ENCODE measurements around the gene ASNSD1. TPM values are rescaled to one million over a fixed set of nuclear protein-coding genes. Genes with fewer than 3 reads are reported as not detected.

ASNSD1 gene
- total RNA-seq (2014; rRNA removed; shearing (Covaris generic); ENCODE audit: low replicate concordance), result 35.4 and 43.8 TPM in 2 replicates

GRCh38 chr2:189661148-189661956 lies at the start of gene ASNSD1:
Gene ASNSD1, plus strand, starts transcription at chr2:189661459. Its CDS starts 4,674 bp downstream, at chr2:189666133.
- Histone ChIP-seq H3K27me3 (ENCODE audit: low read length) (no peaks in the 10 kb centered on the region), H3K9me2 (replicated peaks; ENCODE audit: insufficient read depth, low read length) (no peaks in the 10 kb centered on the region), H3K27ac (ENCODE audit: low read length) (no peak within 1 kb of the TSS), H2AFZ (ENCODE audit: low read length) (peak within 1 kb of the TSS; percentile 78), H3K79me2 (ENCODE audit: low read length) (peaks cover 47% of the 10 kb centered on the region), H4K20me1 (ENCODE audit: insufficient read depth, low read depth, low read length) (peaks cover 6% of the 10 kb centered on the region; the same call in 1 of the 2 replicates), H3K4me3 (ENCODE audit: low read length) (peak within 1 kb of the TSS; percentile 83), H3K36me3 (ENCODE audit: insufficient read depth, low read length) (peaks cover 23% of the 10 kb centered on the region), H3K4me1 (ENCODE audit: low read length) (peaks cover 28% of the 10 kb centered on the region), H3K4me2 (ENCODE audit: low read depth, low read length, poor library complexity, severe bottlenecking) (peak within 1 kb of the TSS; percentile 89), H3K9ac (ENCODE audit: low read length) (peak within 1 kb of the TSS; percentile 90), H3K9me3 (ENCODE audit: low read length) (no peaks in the 10 kb centered on the region)
- DNase-seq, result peak; percentile 99

- no peaks in the 10 kb centered on the region for H3K9me3 ChIP-seq (ENCODE audit: low read length)
- H3K79me2 ChIP-seq (ENCODE audit: low read length), result no peaks in the 10 kb centered on the region
- no peaks in the 10 kb centered on the region for H4K20me1 ChIP-seq (ENCODE audit: insufficient read depth, low read depth, low read length)
- no peak overlapping the region for H3K9ac ChIP-seq (ENCODE audit: low read length)
- no peak overlapping the region for H2AFZ ChIP-seq (ENCODE audit: low read length)
- no peak overlapping the region for H3K4me2 ChIP-seq (ENCODE audit: low read depth, low read length, poor library complexity, severe bottlenecking)
- H3K27me3 ChIP-seq (ENCODE audit: low read length), result no peaks in the 10 kb centered on the region
- no peak for DNase-seq
- no peaks in the 10 kb centered on the region for H3K36me3 ChIP-seq (ENCODE audit: insufficient read depth, low read length)
- H3K4me1 ChIP-seq (ENCODE audit: low read length), result no peaks in the 10 kb centered on the region
- H3K9me2 ChIP-seq (replicated peaks; ENCODE audit: insufficient read depth, low read length), result no peaks in the 10 kb centered on the region
- H3K27ac ChIP-seq (ENCODE audit: low read length), result no peak overlapping the region
- H3K4me3 ChIP-seq (ENCODE audit: low read length), result no peak overlapping the region
These were observed 48.1 kb upstream of the ASNSD1 start for GRCh38 chr2:189613077-189613636.

GRCh38 chr2:189613650-189614420 lies 47.4 kb upstream of the ASNSD1 start:
- H3K4me1 ChIP-seq (ENCODE audit: low read length), result no peaks in the 10 kb centered on the region
- H2AFZ ChIP-seq (ENCODE audit: low read length), result no peak overlapping the region
- DNase-seq, result peak; percentile 36
- H3K79me2 ChIP-seq (ENCODE audit: low read length), result no peaks in the 10 kb centered on the region
- H3K9me2 ChIP-seq (replicated peaks; ENCODE audit: insufficient read depth, low read length), result no peaks in the 10 kb centered on the region
- no peak overlapping the region for H3K4me2 ChIP-seq (ENCODE audit: low read depth, low read length, poor library complexity, severe bottlenecking)
- no peak overlapping the region for H3K27ac ChIP-seq (ENCODE audit: low read length)
- no peaks in the 10 kb centered on the region for H3K36me3 ChIP-seq (ENCODE audit: insufficient read depth, low read length)
- H3K27me3 ChIP-seq (ENCODE audit: low read length), result no peaks in the 10 kb centered on the region
- H3K4me3 ChIP-seq (ENCODE audit: low read length), result no peak overlapping the region
- no peaks in the 10 kb centered on the region for H4K20me1 ChIP-seq (ENCODE audit: insufficient read depth, low read depth, low read length)
- H3K9ac ChIP-seq (ENCODE audit: low read length), result no peak overlapping the region
- H3K9me3 ChIP-seq (ENCODE audit: low read length), result no peaks in the 10 kb centered on the region

- Histone ChIP-seq H3K9ac (ENCODE audit: low read length) (no peak overlapping the region), H3K4me2 (ENCODE audit: low read depth, low read length, poor library complexity, severe bottlenecking) (no peak overlapping the region), H3K27me3 (ENCODE audit: low read length) (no peaks in the 10 kb centered on the region), H3K4me1 (ENCODE audit: low read length) (no peaks in the 10 kb centered on the region), H3K27ac (ENCODE audit: low read length) (no peak overlapping the region), H3K36me3 (ENCODE audit: insufficient read depth, low read length) (no peaks in the 10 kb centered on the region), H2AFZ (ENCODE audit: low read length) (no peak overlapping the region), H4K20me1 (ENCODE audit: insufficient read depth, low read depth, low read length) (no peaks in the 10 kb centered on the region), H3K9me2 (replicated peaks; ENCODE audit: insufficient read depth, low read length) (no peaks in the 10 kb centered on the region), H3K9me3 (ENCODE audit: low read length) (no peaks in the 10 kb centered on the region), H3K79me2 (ENCODE audit: low read length) (no peaks in the 10 kb centered on the region), H3K4me3 (ENCODE audit: low read length) (no peak overlapping the region)
- peak; percentile 32 for DNase-seq
These were observed 46.7 kb upstream of the ASNSD1 start for GRCh38 chr2:189614585-189614984.

- no peak overlapping the region for H2AFZ ChIP-seq (ENCODE audit: low read length)
- no peak overlapping the region for H3K4me2 ChIP-seq (ENCODE audit: low read depth, low read length, poor library complexity, severe bottlenecking)
- H3K79me2 ChIP-seq (ENCODE audit: low read length), result no peaks in the 10 kb centered on the region
- H3K9me2 ChIP-seq (replicated peaks; ENCODE audit: insufficient read depth, low read length), result no peaks in the 10 kb centered on the region
- no peaks in the 10 kb centered on the region for H3K36me3 ChIP-seq (ENCODE audit: insufficient read depth, low read length)
- no peak overlapping the region for H3K27ac ChIP-seq (ENCODE audit: low read length)
- no peak overlapping the region for H3K4me3 ChIP-seq (ENCODE audit: low read length)
- no peak overlapping the region for H3K9ac ChIP-seq (ENCODE audit: low read length)
- H3K27me3 ChIP-seq (ENCODE audit: low read length), result no peaks in the 10 kb centered on the region
- no peaks in the 10 kb centered on the region for H3K4me1 ChIP-seq (ENCODE audit: low read length)
- no peaks in the 10 kb centered on the region for H4K20me1 ChIP-seq (ENCODE audit: insufficient read depth, low read depth, low read length)
- H3K9me3 ChIP-seq (ENCODE audit: low read length), result no peaks in the 10 kb centered on the region
- no peak for DNase-seq
These were observed 43.1 kb upstream of the ASNSD1 start for GRCh38 chr2:189618197-189618596.

GRCh38 chr2:189621781-189622180 lies 39.5 kb upstream of the ASNSD1 start:
- Histone ChIP-seq H3K4me3 (ENCODE audit: low read length) (no peak overlapping the region), H3K9me2 (replicated peaks; ENCODE audit: insufficient read depth, low read length) (no peaks in the 10 kb centered on the region), H3K27ac (ENCODE audit: low read length) (no peak overlapping the region), H3K27me3 (ENCODE audit: low read length) (no peaks in the 10 kb centered on the region), H3K4me1 (ENCODE audit: low read length) (no peaks in the 10 kb centered on the region), H3K36me3 (ENCODE audit: insufficient read depth, low read length) (no peaks in the 10 kb centered on the region), H3K9me3 (ENCODE audit: low read length) (no peaks in the 10 kb centered on the region), H3K79me2 (ENCODE audit: low read length) (no peaks in the 10 kb centered on the region), H2AFZ (ENCODE audit: low read length) (no peak overlapping the region), H3K4me2 (ENCODE audit: low read depth, low read length, poor library complexity, severe bottlenecking) (no peak overlapping the region), H4K20me1 (ENCODE audit: insufficient read depth, low read depth, low read length) (no peaks in the 10 kb centered on the region), H3K9ac (ENCODE audit: low read length) (no peak overlapping the region)
- DNase-seq, result peak; percentile 2

- Histone ChIP-seq H3K9ac (ENCODE audit: low read length) (no peak overlapping the region), H3K9me2 (replicated peaks; ENCODE audit: insufficient read depth, low read length) (no peaks in the 10 kb centered on the region)
These were observed 38.2 kb upstream of the ASNSD1 start for GRCh38 chr2:189623049-189623448.

More at GRCh38 chr2:189623049-189623448, 38.2 kb upstream of the ASNSD1 start:
- Histone ChIP-seq H3K4me2 (ENCODE audit: low read depth, low read length, poor library complexity, severe bottlenecking) (no peak overlapping the region), H4K20me1 (ENCODE audit: insufficient read depth, low read depth, low read length) (no peaks in the 10 kb centered on the region), H3K27me3 (ENCODE audit: low read length) (no peaks in the 10 kb centered on the region), H3K4me1 (ENCODE audit: low read length) (no peaks in the 10 kb centered on the region), H3K79me2 (ENCODE audit: low read length) (no peaks in the 10 kb centered on the region), H3K27ac (ENCODE audit: low read length) (no peak overlapping the region), H3K9me3 (ENCODE audit: low read length) (no peaks in the 10 kb centered on the region), H3K4me3 (ENCODE audit: low read length) (no peak overlapping the region), H2AFZ (ENCODE audit: low read length) (no peak overlapping the region), H3K36me3 (ENCODE audit: insufficient read depth, low read length) (no peaks in the 10 kb centered on the region)
- DNase-seq, result no peak

Measured in Karpas-422 (cell line).